K562 treated with DMSO at 1 percent for 24 hours (cell line): ENCODE results near the gene CREB3L1. TPM values are rescaled to one million over a fixed set of nuclear protein-coding genes. Genes with fewer than 3 reads are reported as not detected.

ENCODE experiments used
- total RNA-seq: library from RNA; unstranded; fragments of 300-600 nt; gene quantifications from 2 replicates; pipeline ENCODE4 v1.2.3, GENCODE V29; 2022; ENCODE audit warnings: low read depth; ENCODE audit not compliant: insufficient read depth

CREB3L1 gene
- total RNA-seq, result 38.4 and 44.4 TPM in 2 replicates

GRCh38 chr11:46277622-46278386 is at the start of gene CREB3L1:
TSS of gene CREB3L1 (plus strand) at chr11:46277662. CDS start at chr11:46278112, 450 bp downstream.

GRCh38 chr11:46346886-46347636 is 69.6 kb downstream of the CREB3L1 start, which contains the start of gene DGKZ:
TSS of gene DGKZ (plus strand) at chr11:46347463. CDS start at chr11:46347660, 197 bp downstream.

Other genes starting within 250 kb of the CREB3L1 start
- gene PHF21A, start 156.2 kb upstream of the CREB3L1 start, total RNA-seq, result 29.4 and 31.2 TPM in 2 replicates
- 112 and 116 TPM in 2 replicates for gene DGKZ, start 69.8 kb downstream of the CREB3L1 start, total RNA-seq
- gene MDK, start 104.0 kb downstream of the CREB3L1 start, total RNA-seq, result 213 and 219 TPM in 2 replicates
- gene CHRM4, start 114.1 kb downstream of the CREB3L1 start, total RNA-seq, result 0.76 and 1.4 TPM in 2 replicates